ENCODE results near the gene LRP1-AS. TPM values are rescaled to one million over a fixed set of nuclear protein-coding genes. Genes with fewer than 3 reads are reported as not detected.

LRP1-AS gene
- total RNA-seq, 1 experiment from 2014 or later, result not detected

- BruUV-seq (replicated peaks), result no TSS peak
- DNase-seq (ENCODE audit: unreplicated experiment), result no peak
- POLR2A ChIA-PET, result interaction anchor here (1.1 to 1.7 kb wide), 3 partner anchors 18 to 101 kb away, joined by 3 to 7 read pairs (median 3); no protein-coding TSS in a partner anchor
- no peak overlapping the region for H3K27ac Mint-ChIP-seq (ENCODE audit: low read depth, unreplicated experiment)
- CTCF ChIA-PET, result interaction anchor here (0.5 to 4.0 kb wide), 11 partner anchors 9 to 564 kb away, joined by 3 to 30 read pairs (median 4); partner anchors contain the start of genes CDK4, HSD17B6 and LRP1
- no peaks in the 10 kb centered on the region for H3K9me3 Mint-ChIP-seq (ENCODE audit: unreplicated experiment)
- intact Hi-C loops (cut with micrococcal nuclease), result no loop called here
- no peak overlapping the region for H3K4me3 Mint-ChIP-seq (ENCODE audit: unreplicated experiment)
- peaks cover 36% of the 10 kb centered on the region for H3K36me3 Mint-ChIP-seq (ENCODE audit: insufficient read depth, unreplicated experiment)
- no peak for TF ChIP-seq CTCF (IDR thresholded peaks at IDR 0.05; ENCODE audit: unreplicated experiment)
- H3K27me3 Mint-ChIP-seq (ENCODE audit: insufficient read depth, unreplicated experiment), result no peaks in the 10 kb centered on the region
- H3K4me1 Mint-ChIP-seq (ENCODE audit: insufficient read depth, unreplicated experiment), result peaks cover 3% of the 10 kb centered on the region
Observed at GRCh38 chr12:57188090-57188425, 40.6 kb upstream of the LRP1-AS start.

- peaks cover 9% of the 10 kb centered on the region for H3K4me1 Mint-ChIP-seq (ENCODE audit: insufficient read depth, unreplicated experiment)
- ChIA-PET POLR2A (interaction anchor here (0.6 to 1.7 kb wide), 4 partner anchors 9 to 100 kb away, joined by 3 to 7 read pairs (median 3); no protein-coding TSS in a partner anchor), CTCF (interaction anchor here (0.5 to 4.0 kb wide), 13 partner anchors 10 to 565 kb away, joined by 3 to 30 read pairs (median 4); partner anchors contain the start of genes CDK4, LRP1 and STAT6)
- intact Hi-C loops (cut with micrococcal nuclease), result no loop called here
- BruUV-seq (replicated peaks), result no TSS peak
- no peak overlapping the region for H3K4me3 Mint-ChIP-seq (ENCODE audit: unreplicated experiment)
- no peak for TF ChIP-seq CTCF (IDR thresholded peaks at IDR 0.05; ENCODE audit: unreplicated experiment)
- no peaks in the 10 kb centered on the region for H3K9me3 Mint-ChIP-seq (ENCODE audit: unreplicated experiment)
- no peak overlapping the region for H3K27ac Mint-ChIP-seq (ENCODE audit: low read depth, unreplicated experiment)
- H3K36me3 Mint-ChIP-seq (ENCODE audit: insufficient read depth, unreplicated experiment), result peaks cover 36% of the 10 kb centered on the region
- DNase-seq (ENCODE audit: unreplicated experiment), result no peak
- H3K27me3 Mint-ChIP-seq (ENCODE audit: insufficient read depth, unreplicated experiment), result no peaks in the 10 kb centered on the region
Observed at GRCh38 chr12:57187222-57188089, 40.0 kb upstream of the LRP1-AS start.

- no peaks in the 10 kb centered on the region for H3K27me3 Mint-ChIP-seq (ENCODE audit: insufficient read depth, unreplicated experiment)
- intact Hi-C loops (cut with micrococcal nuclease), result no loop called here
- ChIA-PET POLR2A (interaction anchor here (0.7 to 1.8 kb wide), 6 partner anchors 11 to 100 kb away, joined by 3 to 7 read pairs (median 4); partner anchors contain the start of genes LRP1 and STAT6), CTCF (interaction anchor here (0.6 to 4.0 kb wide), 8 partner anchors 11 to 313 kb away, joined by 3 to 30 read pairs (median 4); no protein-coding TSS in a partner anchor)
- no peaks in the 10 kb centered on the region for H3K9me3 Mint-ChIP-seq (ENCODE audit: unreplicated experiment)
- no peak for DNase-seq (ENCODE audit: unreplicated experiment)
- no peak overlapping the region for H3K27ac Mint-ChIP-seq (ENCODE audit: low read depth, unreplicated experiment)
- H3K4me1 Mint-ChIP-seq (ENCODE audit: insufficient read depth, unreplicated experiment), result peaks cover 10% of the 10 kb centered on the region
- no peak overlapping the region for H3K4me3 Mint-ChIP-seq (ENCODE audit: unreplicated experiment)
- peaks cover 36% of the 10 kb centered on the region for H3K36me3 Mint-ChIP-seq (ENCODE audit: insufficient read depth, unreplicated experiment)
- no TSS peak for BruUV-seq (replicated peaks)
- no peak for TF ChIP-seq CTCF (IDR thresholded peaks at IDR 0.05; ENCODE audit: unreplicated experiment)
Observed at GRCh38 chr12:57185906-57186508, 38.6 kb upstream of the LRP1-AS start.

- no peak overlapping the region for H3K27ac Mint-ChIP-seq (ENCODE audit: low read depth, unreplicated experiment)
- DNase-seq (ENCODE audit: unreplicated experiment), result no peak
- BruUV-seq (replicated peaks), result no TSS peak
- H3K9me3 Mint-ChIP-seq (ENCODE audit: unreplicated experiment), result no peaks in the 10 kb centered on the region
- H3K4me3 Mint-ChIP-seq (ENCODE audit: unreplicated experiment), result no peak overlapping the region
- ChIA-PET POLR2A (interaction anchor here (1.1 to 1.8 kb wide), 3 partner anchors 20 to 74 kb away, joined by 3 to 7 read pairs (median 5); partner anchors contain the start of gene STAT6), CTCF (interaction anchor here (1.1 to 15.4 kb wide), 8 partner anchors 10 to 117 kb away, joined by 3 to 530 read pairs (median 5); partner anchors contain the start of gene LRP1)
- peaks cover 10% of the 10 kb centered on the region for H3K4me1 Mint-ChIP-seq (ENCODE audit: insufficient read depth, unreplicated experiment)
- no peak for TF ChIP-seq CTCF (IDR thresholded peaks at IDR 0.05; ENCODE audit: unreplicated experiment)
- peaks cover 36% of the 10 kb centered on the region for H3K36me3 Mint-ChIP-seq (ENCODE audit: insufficient read depth, unreplicated experiment)
- no peaks in the 10 kb centered on the region for H3K27me3 Mint-ChIP-seq (ENCODE audit: insufficient read depth, unreplicated experiment)
- intact Hi-C loops (cut with micrococcal nuclease), result no loop called here
Observed at GRCh38 chr12:57185403-57185802, 38.0 kb upstream of the LRP1-AS start.

Measured in MCF 10A (cell line).